NT2/D1 (cell line): ENCODE measurements around the gene KIFC1.

Experiments used
- SUZ12 ChIP-seq: IDR thresholded peaks from 2 replicates; pipeline ENCODE4 v1.6.1; 2011; ENCODE audit not compliant: insufficient read length, insufficient read depth; ENCODE audit errors: extremely low read depth
- YY1 ChIP-seq: IDR thresholded peaks from 2 replicates; pipeline ENCODE4 v1.6.1; 2011; ENCODE audit not compliant: insufficient read length, insufficient read depth

DNA sequence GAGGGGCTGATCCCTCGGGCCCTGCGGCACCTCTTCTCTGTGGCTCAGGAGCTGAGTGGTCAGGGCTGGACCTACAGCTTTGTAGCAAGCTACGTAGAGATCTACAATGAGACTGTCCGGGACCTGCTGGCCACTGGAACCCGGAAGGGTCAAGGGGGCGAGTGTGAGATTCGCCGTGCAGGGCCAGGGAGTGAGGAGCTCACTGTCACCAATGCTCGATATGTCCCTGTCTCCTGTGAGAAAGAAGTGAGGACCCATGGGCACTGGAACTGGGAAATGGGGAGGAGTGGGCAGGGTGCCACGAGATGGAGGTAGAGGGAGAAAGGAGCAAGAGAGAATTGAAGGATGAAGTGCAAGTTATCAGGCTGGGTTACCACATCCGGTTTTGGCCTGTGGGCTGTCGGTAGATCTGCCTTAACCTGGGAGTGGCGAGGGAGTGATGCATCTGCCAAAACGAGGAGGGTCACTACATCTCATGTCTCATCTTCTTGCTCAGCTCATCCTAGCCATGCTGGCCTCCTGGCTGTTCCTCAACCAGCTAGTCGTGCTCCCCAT, 13.8 kb downstream of the KIFC1 start:
- TF ChIP-seq SUZ12 = no peak
- TF ChIP-seq YY1 = no peak
